Stomach (tissue), 9 donors: ENCODE results near the gene CERS6. TPM values are rescaled to one million over a fixed set of nuclear protein-coding genes. Genes with fewer than 3 reads are reported as not detected.

Experiments
- DNase-seq, 2 donors: peaks; one replicate each; pipeline versions ENCODE4 v3.0.0 to v3.0.0-alpha.2; 2013 to 2019
- H3K27ac ChIP-seq, 5 donors: fragments of 200-600 bp in 4 of 5; sonication (generic) in 4 of 5; one replicate each; pipeline ENCODE4 v1.5.1; 2013 to 2019; ENCODE audit warnings: mild to moderate bottlenecking in 1 of 5, moderate library complexity in 1 of 5
- H3K27me3 ChIP-seq, 3 donors: fragments of 200-600 bp; sonication (generic); one replicate each; pipeline ENCODE4 v1.5.1; 2017 to 2019; ENCODE audit warnings: mixed run types in 1 of 3
- H3K36me3 ChIP-seq, 4 donors: fragments of 200-600 bp; sonication (generic); 1 replicate in 3 of 4; 2 replicates in 1 of 4; pipeline ENCODE4 v1.5.1; 2016 to 2019
- H3K4me1 ChIP-seq, 4 donors: fragments of 200-600 bp; sonication (generic); one replicate each; pipeline ENCODE4 v1.5.1; 2016 to 2019
- H3K4me3 ChIP-seq, 4 donors: fragments of 200-600 bp; sonication (generic) in 3 of 4; one replicate each; pipeline ENCODE4 v1.5.1; 2016 to 2019; ENCODE audit warnings: mild to moderate bottlenecking in 1 of 4
- H3K9me3 ChIP-seq, 4 donors: fragments of 200-600 bp; sonication (generic); one replicate each; pipeline ENCODE4 v1.5.1; 2016 to 2019
- EP300 ChIP-seq: sonication (generic); formaldehyde crosslinking; IDR thresholded peaks from one replicate; pipeline ENCODE4 v1.6.1; 2017; ENCODE audit warnings: antibody characterized with exemption
- POLR2A ChIP-seq, 4 donors: fragments of 450-650 bp; IDR thresholded peaks; one replicate each; pipeline ENCODE4 v1.6.1; 2016; ENCODE audit warnings: antibody characterized with exemption in 4 of 4, control low read depth in 2 of 4, mild to moderate bottlenecking in 1 of 4, moderate library complexity in 1 of 4
- POLR2AphosphoS5 ChIP-seq, 3 donors: sonication (generic); formaldehyde crosslinking; IDR thresholded peaks; one replicate each; pipeline ENCODE4 v1.6.1; 2016; ENCODE audit warnings: antibody characterized with exemption in 3 of 3
- WGBS, 5 donors: extraction: QIAGEN DNeasy Blood & Tissue Kit in 3 of 5; methylation state at CpG; one replicate each; pipeline versions ENCODE4 v1.1.5 to v1.1.7; 2013 to 2018; 5-methylcytosine and 5-hydroxymethylcytosine counted together
- intact Hi-C: fragments of 100-400 bp; cut with DNase I; formaldehyde crosslinking; loops from one replicate; pipeline ENCODE4 v1.15.1; 2023; ENCODE audit warnings: low total_unique reads
- polyA plus RNA-seq, 3 donors: library from polyadenylated mRNA; stranded (reverse); fragments of 200-250 nt; gene quantifications; one replicate each; pipeline ENCODE4 v1.2.3, GENCODE V29; 2013
- total RNA-seq, 5 donors: library from RNA; depleted of rRNA; stranded (reverse); fragments of >200 nt; gene quantifications; one replicate each; pipeline versions ENCODE4 v1.1.0 to v1.2.3, GENCODE V29; 2014 to 2016
- TF ChIP-seq, protein P1 (sequence below), 7 experiments: fragments of 450-650 bp in 4 of 7; fragments of 200-600 bp in 3 of 7; sonication (generic) in 3 of 7; IDR thresholded peaks; one replicate each; pipeline ENCODE4 v1.5.1; 2016 to 2019; ENCODE audit warnings: antibody characterized with exemption in 7 of 7, control low read depth in 2 of 7, mild to moderate bottlenecking in 1 of 7
- donor health status: healthy with polysubstance abuse.
- donor health status: Bipolar disorder and iron deficiency.
- donor health status: healthy.

Gene CERS6
- total and polyA plus RNA-seq, 8 donors = 4.0 to 102 (median 53.2) TPM

- Histone ChIP-seq H3K4me1 (peaks cover 7 to 34% (median 18%) of the 10 kb centered on the region in 4 donors), H3K36me3 (no peaks in the 10 kb centered on the region), H3K27me3 (no peaks in the 10 kb centered on the region), H3K27ac (peak overlapping the region in 1 of 5 donors; percentile 84), H3K4me3 (no peak overlapping the region), H3K9me3 (no peaks in the 10 kb centered on the region)
- intact Hi-C loops = no loop called here
- no peak for DNase-seq
- TF ChIP-seq POLR2AphosphoS5 (IDR thresholded peaks at IDR 0.05) = no peak
- TF ChIP-seq POLR2A (IDR thresholded peaks at IDR 0.05) = no peak
- TF ChIP-seq EP300 = no peak
- TF ChIP-seq, protein P1, sequence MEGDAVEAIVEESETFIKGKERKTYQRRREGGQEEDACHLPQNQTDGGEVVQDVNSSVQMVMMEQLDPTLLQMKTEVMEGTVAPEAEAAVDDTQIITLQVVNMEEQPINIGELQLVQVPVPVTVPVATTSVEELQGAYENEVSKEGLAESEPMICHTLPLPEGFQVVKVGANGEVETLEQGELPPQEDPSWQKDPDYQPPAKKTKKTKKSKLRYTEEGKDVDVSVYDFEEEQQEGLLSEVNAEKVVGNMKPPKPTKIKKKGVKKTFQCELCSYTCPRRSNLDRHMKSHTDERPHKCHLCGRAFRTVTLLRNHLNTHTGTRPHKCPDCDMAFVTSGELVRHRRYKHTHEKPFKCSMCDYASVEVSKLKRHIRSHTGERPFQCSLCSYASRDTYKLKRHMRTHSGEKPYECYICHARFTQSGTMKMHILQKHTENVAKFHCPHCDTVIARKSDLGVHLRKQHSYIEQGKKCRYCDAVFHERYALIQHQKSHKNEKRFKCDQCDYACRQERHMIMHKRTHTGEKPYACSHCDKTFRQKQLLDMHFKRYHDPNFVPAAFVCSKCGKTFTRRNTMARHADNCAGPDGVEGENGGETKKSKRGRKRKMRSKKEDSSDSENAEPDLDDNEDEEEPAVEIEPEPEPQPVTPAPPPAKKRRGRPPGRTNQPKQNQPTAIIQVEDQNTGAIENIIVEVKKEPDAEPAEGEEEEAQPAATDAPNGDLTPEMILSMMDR (IDR thresholded peaks at IDR 0.05) = no peak
- WGBS, 5 donors = 89 to 97% (median 90%) methylated on average over 6 of the region's 6 CpGs
Observed at GRCh38 chr2:168642873-168643272, 186.8 kb downstream of the CERS6 start.

- 67 to 98% (median 79%) methylated on average over 1 of the region's 1 CpG for WGBS, 5 donors
- H3K4me1 ChIP-seq = peaks cover 7 to 30% (median 18%) of the 10 kb centered on the region in 4 donors
- intact Hi-C loops = no loop called here
- H3K4me3 ChIP-seq = no peak overlapping the region
- no peaks in the 10 kb centered on the region for H3K27me3 ChIP-seq
- H3K27ac ChIP-seq = peak overlapping the region in 1 of 5 donors; percentile 84
- TF ChIP-seq, protein P1 (IDR thresholded peaks at IDR 0.05) = no peak
- no peak for TF ChIP-seq POLR2A (IDR thresholded peaks at IDR 0.05)
- TF ChIP-seq EP300 = no peak
- TF ChIP-seq POLR2AphosphoS5 (IDR thresholded peaks at IDR 0.05) = no peak
- no peaks in the 10 kb centered on the region for H3K36me3 ChIP-seq
- no peak for DNase-seq
- no peaks in the 10 kb centered on the region for H3K9me3 ChIP-seq
Observed at GRCh38 chr2:168643979-168644378, 187.9 kb downstream of the CERS6 start.

DNA sequence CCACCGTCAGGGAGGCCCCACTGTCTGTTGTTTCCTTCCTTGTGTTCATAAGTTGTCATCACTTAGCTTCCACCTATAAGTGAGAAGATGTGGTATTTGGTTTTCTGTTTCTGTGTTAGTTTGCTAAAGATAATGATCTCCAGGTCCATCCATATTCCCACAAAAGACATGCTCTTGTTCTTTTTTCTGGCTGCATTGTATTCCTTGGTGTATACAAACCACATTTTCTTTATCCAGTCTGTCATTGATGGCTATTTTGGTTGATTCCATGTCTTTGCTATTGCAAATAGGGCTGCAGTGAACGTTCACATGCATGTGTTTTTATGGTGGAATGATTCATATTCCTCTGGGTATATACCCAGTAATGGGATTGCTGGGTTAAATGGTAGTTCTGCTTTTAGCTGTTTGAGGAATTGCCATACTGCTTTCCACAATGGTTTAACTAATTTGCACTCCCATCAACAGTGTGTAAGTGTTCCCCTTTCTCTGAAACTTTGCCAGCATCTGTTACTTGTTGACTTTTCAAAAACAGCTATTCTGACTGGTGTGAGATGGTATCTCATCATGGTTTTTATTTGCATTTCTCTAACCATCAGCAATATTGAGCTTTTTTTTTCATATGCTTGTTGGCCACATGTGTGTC lies 189.7 kb downstream of the CERS6 start:
- intact Hi-C loops = no loop called here
- Histone ChIP-seq H3K27ac (peak overlapping the region in 1 of 5 donors; percentile 38), H3K27me3 (no peaks in the 10 kb centered on the region), H3K36me3 (no peaks in the 10 kb centered on the region), H3K4me1 (peaks cover 0 to 30% (median 20%) of the 10 kb centered on the region in 4 donors), H3K4me3 (no peak overlapping the region), H3K9me3 (no peaks in the 10 kb centered on the region)
- DNase-seq = no peak
- 78 to 90% (median 81%) methylated on average over 2 of the region's 2 CpGs for WGBS, 5 donors
- TF ChIP-seq, protein P1 (IDR thresholded peaks at IDR 0.05) = no peak
- TF ChIP-seq EP300 (no peak), POLR2AphosphoS5 (IDR thresholded peaks at IDR 0.05) (no peak), POLR2A (IDR thresholded peaks at IDR 0.05) (no peak)

DNA sequence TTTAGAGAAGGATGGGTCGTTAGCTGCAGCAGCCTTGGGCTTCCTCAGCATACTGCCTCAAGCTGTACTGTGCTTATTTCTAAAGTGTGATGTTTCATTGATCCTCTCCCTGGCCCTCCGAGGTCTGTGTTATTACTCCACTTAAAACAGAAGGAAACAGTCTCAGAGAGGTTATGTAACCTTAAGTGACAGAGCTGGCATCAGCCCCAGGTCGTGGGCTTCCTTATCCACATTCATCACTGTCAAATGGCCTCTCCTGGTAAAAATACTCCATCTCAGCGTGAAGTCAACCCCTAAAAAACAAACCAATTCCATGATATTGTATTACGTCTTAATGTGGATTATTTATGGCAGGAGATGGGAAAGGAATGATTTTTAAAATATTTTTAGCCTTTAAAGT lies 193.0 kb downstream of the CERS6 start:
- WGBS, 5 donors = 30 to 50% (median 48%) methylated on average over 5 of the region's 5 CpGs

More for the DNA sequence above, 193.0 kb downstream of the CERS6 start:
- intact Hi-C loops = no loop called here
- no peaks in the 10 kb centered on the region for H3K27me3 ChIP-seq
- H3K27ac ChIP-seq = peak overlapping the region in 1 of 5 donors; percentile 67
- H3K4me3 ChIP-seq = no peak overlapping the region
- no peaks in the 10 kb centered on the region for H3K9me3 ChIP-seq
- H3K4me1 ChIP-seq = peaks cover 5 to 24% (median 18%) of the 10 kb centered on the region in 4 donors
- TF ChIP-seq, protein P1 (IDR thresholded peaks at IDR 0.05) = no peak
- TF ChIP-seq POLR2AphosphoS5 (IDR thresholded peaks at IDR 0.05) (no peak), POLR2A (IDR thresholded peaks at IDR 0.05) (no peak), EP300 (no peak)
- H3K36me3 ChIP-seq = no peaks in the 10 kb centered on the region
- peak in 1 of 2 donors; percentile 18 for DNase-seq
